Mesodermal cell (in vitro differentiated cells): ENCODE measurements around the gene TMA7B.
"Not testable (repeated sequence)": the region's sequence is repeated elsewhere in the genome, so short reads cannot be mapped to it uniquely, and the experiment has no call there.

ENCODE experiments used
- H3K27ac ChIP-seq: 2 replicates; pipeline ENCODE4 v1.7.0; 2013; ENCODE audit warnings: mild to moderate bottlenecking, low read depth, low read length, moderate library complexity; ENCODE audit not compliant: severe bottlenecking
- H3K36me3 ChIP-seq: 2 replicates; pipeline ENCODE4 v1.7.1; 2013; ENCODE audit warnings: mild to moderate bottlenecking, low read length, moderate library complexity; ENCODE audit not compliant: control insufficient read depth, insufficient read depth
- H3K4me1 ChIP-seq: one replicate; pipeline ENCODE4 v1.7.1; 2013; ENCODE audit warnings: mild to moderate bottlenecking, low read length; ENCODE audit not compliant: insufficient read depth, control insufficient read depth, poor library complexity, severe bottlenecking
- H3K4me3 ChIP-seq: 2 replicates; pipeline ENCODE4 v1.7.0; 2013; ENCODE audit warnings: low read length, control low read depth, mild to moderate bottlenecking; ENCODE audit not compliant: insufficient read depth, poor library complexity, severe bottlenecking; ENCODE audit errors: extremely low read depth
- H3K9me3 ChIP-seq: 2 replicates; pipeline ENCODE4 v1.7.1; 2013; ENCODE audit warnings: mild to moderate bottlenecking, low read length, moderate library complexity; ENCODE audit not compliant: control insufficient read depth
- WGBS, 2 experiments: methylation state at CpG; one replicate each; pipeline ENCODE4 v1.1.5; 2013; ENCODE audit warnings: missing lambda C conversion rate in 2 of 2; ENCODE audit not compliant: insufficient coverage in 2 of 2; 5-methylcytosine and 5-hydroxymethylcytosine counted together

TMA7B gene

GRCh38 chr22:39984006-39984405 is 23.8 kb downstream of the TMA7B start:
- H3K36me3 ChIP-seq = no peaks in the 10 kb centered on the region
- no peak overlapping the region for H3K4me3 ChIP-seq
- H3K9me3 ChIP-seq = no peaks in the 10 kb centered on the region
- no peaks in the 10 kb centered on the region for H3K4me1 ChIP-seq
- no peak overlapping the region for H3K27ac ChIP-seq
- WGBS, 2 experiments = 100% methylated on average over 1 to 2 of the region's 2 CpGs

- H3K9me3 ChIP-seq = no peaks in the 10 kb centered on the region
- no peak overlapping the region for H3K4me3 ChIP-seq
- no peak overlapping the region for H3K27ac ChIP-seq
- H3K4me1 ChIP-seq = no peaks in the 10 kb centered on the region
- 94 to 100% methylated on average over 1 to 2 of the region's 2 CpGs for WGBS, 2 experiments
- no peaks in the 10 kb centered on the region for H3K36me3 ChIP-seq
These were observed 24.5 kb downstream of the TMA7B start for GRCh38 chr22:39984746-39985145.

GRCh38 chr22:39985383-39986035 is 25.3 kb downstream of the TMA7B start:
- Histone ChIP-seq H3K36me3 (no peaks in the 10 kb centered on the region), H3K4me1 (no peaks in the 10 kb centered on the region), H3K27ac (no peak overlapping the region), H3K9me3 (no peaks in the 10 kb centered on the region), H3K4me3 (no peak overlapping the region)
- 84 to 93% methylated on average over 5 to 7 of the region's 7 CpGs for WGBS, 2 experiments

DNA sequence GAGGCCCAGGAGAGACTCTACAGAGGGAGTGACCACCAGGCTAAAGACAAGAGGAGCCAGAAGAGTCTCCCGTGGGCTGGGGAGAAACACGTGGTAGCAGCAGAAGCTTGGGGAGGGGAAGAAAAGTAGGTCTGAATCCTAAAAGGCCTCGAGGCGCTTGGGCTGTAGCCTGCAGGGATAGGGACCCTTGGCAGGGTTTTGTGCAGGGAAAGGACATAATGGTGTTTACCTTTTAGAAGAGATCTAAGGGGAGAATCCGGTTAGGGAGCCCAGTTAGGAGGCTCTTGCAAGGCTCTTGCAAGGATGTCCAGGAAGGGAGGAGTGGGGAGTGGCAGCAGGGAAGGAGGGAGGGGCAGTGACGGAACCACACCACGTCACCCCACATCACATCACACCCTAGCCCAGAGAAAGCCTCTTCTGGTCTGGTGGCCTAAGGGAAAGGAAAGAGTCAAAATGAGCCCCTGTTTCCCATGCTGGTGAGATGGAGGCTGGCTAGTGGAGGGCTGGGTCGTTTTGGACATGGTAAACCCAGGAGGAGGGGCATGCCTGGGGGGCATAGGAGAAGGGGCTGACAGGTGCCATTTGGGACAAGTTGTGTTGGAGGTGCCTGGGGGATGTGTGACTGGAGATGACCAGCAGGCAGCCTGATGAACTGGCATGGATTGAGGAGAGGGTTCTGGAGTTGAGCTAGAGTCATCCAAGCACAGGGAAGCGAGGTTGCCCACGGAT is 28.4 kb downstream of the TMA7B start:
- Histone ChIP-seq H3K4me3 (no peak overlapping the region), H3K27ac (no peak overlapping the region), H3K9me3 (no peaks in the 10 kb centered on the region), H3K36me3 (no peaks in the 10 kb centered on the region), H3K4me1 (no peaks in the 10 kb centered on the region)
- 75 to 93% methylated on average over 6 to 8 of the region's 10 CpGs for WGBS, 2 experiments

- H3K4me1 ChIP-seq = no peaks in the 10 kb centered on the region
- no peaks in the 10 kb centered on the region for H3K36me3 ChIP-seq
- H3K9me3 ChIP-seq = no peaks in the 10 kb centered on the region
- 80 to 90% methylated on average over 7 of the region's 7 CpGs for WGBS, 2 experiments
- H3K27ac ChIP-seq = no peak overlapping the region
- H3K4me3 ChIP-seq = no peak overlapping the region
These were observed 29.4 kb downstream of the TMA7B start for GRCh38 chr22:39989633-39990032.

- no peak overlapping the region for H3K4me3 ChIP-seq
These were observed 30.5 kb downstream of the TMA7B start for GRCh38 chr22:39990686-39991085.

DNA sequence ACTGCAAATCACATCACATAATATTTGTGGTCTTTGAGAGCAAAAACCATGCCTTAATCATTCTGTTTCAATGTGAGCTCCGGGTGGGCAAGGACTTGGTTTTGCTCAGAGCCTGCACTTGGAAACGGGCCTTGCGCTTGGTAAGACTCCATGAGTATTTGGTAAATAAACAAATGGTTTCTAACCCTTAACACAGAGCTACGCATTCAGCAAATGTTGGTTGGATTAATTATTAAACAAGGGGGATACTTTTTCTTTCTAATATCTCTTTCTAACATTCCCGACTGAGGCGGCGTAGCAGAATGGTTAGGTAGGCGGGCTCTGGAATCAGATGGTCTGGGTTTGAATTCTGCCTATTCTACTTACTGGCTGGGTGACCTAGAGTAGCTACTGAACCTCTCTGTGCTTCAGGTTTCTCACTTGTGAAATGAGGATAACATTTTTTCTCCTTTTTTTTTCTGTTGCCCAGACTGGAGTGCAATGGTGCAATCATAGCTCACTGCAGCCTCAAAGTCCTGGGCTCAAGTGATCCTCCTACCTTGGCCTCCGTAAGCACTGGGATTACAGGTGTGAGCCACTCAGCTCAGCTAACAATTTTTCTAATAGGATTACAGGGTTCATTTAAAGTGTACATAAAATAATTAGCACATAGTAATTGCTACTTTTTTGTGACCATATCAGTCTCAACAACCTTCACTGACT is 31.1 kb downstream of the TMA7B start:
- H3K9me3 ChIP-seq = no peaks in the 10 kb centered on the region
- H3K36me3 ChIP-seq = no peaks in the 10 kb centered on the region
- H3K27ac ChIP-seq = no peak overlapping the region
- H3K4me3 ChIP-seq = no peak overlapping the region
- H3K4me1 ChIP-seq = no peaks in the 10 kb centered on the region
- WGBS, 2 experiments = 92 to 94% methylated on average over 2 to 4 of the region's 9 CpGs

More at GRCh38 chr22:39990686-39991085, 30.5 kb downstream of the TMA7B start:
- Histone ChIP-seq H3K9me3 (no peaks in the 10 kb centered on the region), H3K4me1 (no peaks in the 10 kb centered on the region), H3K36me3 (no peaks in the 10 kb centered on the region), H3K27ac (no peak overlapping the region)
- WGBS, 2 experiments = 100% methylated on average over 2 of the region's 3 CpGs; no CpG with 5 or more reads in 1 of the 2 experiments

DNA sequence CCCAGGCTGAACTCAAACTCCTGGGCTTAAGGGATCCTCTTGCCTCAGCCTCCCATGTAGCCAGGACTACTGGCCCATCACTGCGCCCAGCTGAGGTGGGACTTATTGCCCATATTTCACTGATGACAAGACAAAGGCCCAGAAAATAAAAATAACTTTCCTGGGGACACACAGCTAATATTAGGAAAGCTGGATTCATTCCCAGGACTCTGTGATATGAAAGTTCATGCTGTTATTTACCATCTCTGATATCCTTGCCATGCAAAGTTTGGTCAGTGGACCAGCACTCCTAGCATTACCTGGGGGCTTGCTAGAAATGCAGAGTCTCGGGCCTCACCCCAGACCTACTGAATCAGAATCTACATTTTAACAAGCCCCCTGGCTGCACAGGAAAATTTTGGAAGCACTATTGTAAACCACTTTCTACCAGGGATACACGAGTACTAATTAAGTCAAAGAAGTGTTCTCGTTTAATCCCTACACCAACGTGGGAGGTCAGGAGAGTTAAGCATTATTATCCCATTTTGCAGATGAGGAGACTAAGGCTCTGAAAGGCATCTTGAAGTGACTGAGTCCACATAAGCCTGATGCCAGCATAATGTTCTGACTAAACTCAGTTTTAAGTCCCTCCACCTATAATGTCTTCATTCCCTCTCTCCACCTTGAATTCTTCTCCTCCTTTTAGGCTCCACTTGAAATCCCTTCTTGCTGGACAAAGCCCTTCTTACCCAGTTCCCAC is 32.1 kb downstream of the TMA7B start:
- Histone ChIP-seq H3K9me3 (no peaks in the 10 kb centered on the region), H3K36me3 (no peaks in the 10 kb centered on the region), H3K4me3 (no peak overlapping the region), H3K27ac (no peak overlapping the region), H3K4me1 (peaks cover under 1% of the 10 kb centered on the region)
- WGBS, 2 experiments = 93 to 96% methylated on average over 2 to 5 of the region's 5 CpGs

GRCh38 chr22:39992894-39993293 is 32.7 kb downstream of the TMA7B start:
- H3K4me3 ChIP-seq, H3K27ac ChIP-seq, H3K36me3 ChIP-seq, H3K4me1 ChIP-seq, H3K9me3 ChIP-seq: not testable (repeated sequence)
- WGBS, 2 experiments = 95 to 100% methylated on average over 7 of the region's 7 CpGs

DNA sequence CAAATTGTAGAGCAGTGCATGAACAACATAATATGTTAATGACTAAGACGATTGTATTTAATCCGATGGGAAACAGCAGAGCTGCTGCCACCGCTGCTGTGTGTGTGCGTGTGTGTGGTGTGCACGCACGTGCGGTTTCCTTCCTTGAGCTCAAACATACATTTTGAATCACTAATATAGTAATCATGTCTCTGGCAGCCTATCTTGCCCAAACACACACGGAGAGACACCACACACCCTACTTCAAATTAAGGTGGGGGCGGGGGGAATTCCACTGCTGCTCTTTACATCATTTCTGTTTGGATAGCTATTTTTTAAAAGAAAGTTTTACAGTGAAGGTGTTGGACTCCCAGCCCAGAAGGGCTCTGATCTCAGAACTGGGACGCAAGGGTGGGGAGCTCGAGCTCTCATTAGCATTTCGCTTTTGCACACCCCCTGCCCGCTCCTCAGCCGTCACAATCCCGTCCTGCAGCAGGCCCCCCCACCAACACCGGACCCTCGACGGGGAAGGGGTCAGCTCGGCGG is 33.9 kb downstream of the TMA7B start:
- Histone ChIP-seq H3K27ac (no peak overlapping the region), H3K36me3 (no peaks in the 10 kb centered on the region), H3K9me3 (no peaks in the 10 kb centered on the region), H3K4me3 (no peak overlapping the region), H3K4me1 (peaks cover 19% of the 10 kb centered on the region)
- WGBS, 2 experiments = 43 to 79% methylated on average over 4 to 13 of the region's 20 CpGs
